Thoracic aorta (tissue), 2 donors: ENCODE data around the gene FCMR. TPM values are rescaled to one million over a fixed set of nuclear protein-coding genes. Genes with fewer than 3 reads are reported as not detected.

Experiments
- ATAC-seq: fragments of 150-250 bp; one replicate; pipeline ENCODE4 v1.8.0; 2017; ENCODE audit warnings: low read depth; ENCODE audit not compliant: insufficient number of reproducible peaks, low FRiP score
- DNase-seq: peaks from one replicate; pipeline ENCODE4 v3.0.0-alpha.2; 2020; ENCODE audit warnings: low spot score
- H3K27ac ChIP-seq, 2 donors: fragments of 200-600 bp; sonication (generic); 1 replicate in 1 of 2; 2 replicates in 1 of 2; pipeline ENCODE4 v1.5.1; 2016; ENCODE audit warnings: mild to moderate bottlenecking in 2 of 2, moderate library complexity in 2 of 2
- H3K27me3 ChIP-seq: fragments of 200-600 bp; sonication (generic); replicated peaks from 2 replicates; pipeline ENCODE4 v1.6.0; 2016; ENCODE audit warnings: mild to moderate bottlenecking; ENCODE audit not compliant: insufficient read depth
- H3K36me3 ChIP-seq: fragments of 200-600 bp; sonication (generic); one replicate; pipeline ENCODE4 v1.5.1; 2016
- H3K4me1 ChIP-seq, 2 donors: fragments of 200-600 bp; sonication (generic); 1 replicate in 1 of 2; 2 replicates in 1 of 2; pipeline versions ENCODE4 v1.5.1 to v1.6.0; 2016; ENCODE audit warnings: low read depth in 2 of 2, mild to moderate bottlenecking in 1 of 2; ENCODE audit not compliant: control insufficient read depth in 1 of 2
- H3K4me3 ChIP-seq: fragments of 200-600 bp; sonication (generic); 2 replicates; pipeline ENCODE4 v1.5.1; 2016; ENCODE audit warnings: mild to moderate bottlenecking
- H3K9me3 ChIP-seq: fragments of 200-600 bp; sonication (generic); 2 replicates; pipeline ENCODE4 v1.5.1; 2016
- total RNA-seq, 2 donors: library from RNA; depleted of rRNA; stranded (reverse); fragments of >200 nt; gene quantifications; one replicate each; pipeline versions ENCODE4 v1.1.0 to v1.2.3, GENCODE V29; 2016
- TF ChIP-seq, protein P1 (sequence below): fragments of 200-600 bp; sonication (generic); IDR thresholded peaks from one replicate; pipeline ENCODE4 v1.5.1; 2019; ENCODE audit warnings: antibody characterized with exemption

Gene FCMR
- total RNA-seq, 2 donors from 2014 or later = 5.4 TPM; not detected in 1

- Histone ChIP-seq H3K27ac (no peak overlapping the region), H3K4me1 (no peaks in the 10 kb centered on the region), H3K27me3 (no peaks in the 10 kb centered on the region), H3K36me3 (no peaks in the 10 kb centered on the region), H3K4me3 (no peak overlapping the region), H3K9me3 (peaks cover 3% of the 10 kb centered on the region)
- no peak for DNase-seq
- no peak for ATAC-seq
- TF ChIP-seq, protein P1, sequence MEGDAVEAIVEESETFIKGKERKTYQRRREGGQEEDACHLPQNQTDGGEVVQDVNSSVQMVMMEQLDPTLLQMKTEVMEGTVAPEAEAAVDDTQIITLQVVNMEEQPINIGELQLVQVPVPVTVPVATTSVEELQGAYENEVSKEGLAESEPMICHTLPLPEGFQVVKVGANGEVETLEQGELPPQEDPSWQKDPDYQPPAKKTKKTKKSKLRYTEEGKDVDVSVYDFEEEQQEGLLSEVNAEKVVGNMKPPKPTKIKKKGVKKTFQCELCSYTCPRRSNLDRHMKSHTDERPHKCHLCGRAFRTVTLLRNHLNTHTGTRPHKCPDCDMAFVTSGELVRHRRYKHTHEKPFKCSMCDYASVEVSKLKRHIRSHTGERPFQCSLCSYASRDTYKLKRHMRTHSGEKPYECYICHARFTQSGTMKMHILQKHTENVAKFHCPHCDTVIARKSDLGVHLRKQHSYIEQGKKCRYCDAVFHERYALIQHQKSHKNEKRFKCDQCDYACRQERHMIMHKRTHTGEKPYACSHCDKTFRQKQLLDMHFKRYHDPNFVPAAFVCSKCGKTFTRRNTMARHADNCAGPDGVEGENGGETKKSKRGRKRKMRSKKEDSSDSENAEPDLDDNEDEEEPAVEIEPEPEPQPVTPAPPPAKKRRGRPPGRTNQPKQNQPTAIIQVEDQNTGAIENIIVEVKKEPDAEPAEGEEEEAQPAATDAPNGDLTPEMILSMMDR = no peak
These were observed 37.9 kb downstream of the FCMR start for GRCh38 chr1:206883876-206884275.

DNA sequence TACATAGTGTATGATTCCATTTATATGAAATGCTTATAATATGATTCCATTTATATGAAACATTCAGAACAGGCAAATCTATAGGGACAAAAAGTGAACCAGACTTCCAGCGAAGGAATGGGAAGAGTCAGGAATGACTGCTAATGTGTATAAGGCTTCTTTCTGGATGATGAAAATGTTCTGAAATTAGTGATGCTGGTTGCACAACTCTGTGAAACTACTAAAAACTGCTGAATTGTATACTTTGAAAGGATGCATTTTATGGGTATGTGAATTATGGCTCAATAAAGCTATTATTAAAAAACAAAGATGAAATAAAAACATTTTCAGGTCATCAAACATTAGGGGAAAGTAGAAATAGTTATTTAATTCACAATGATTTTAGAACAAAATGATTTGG is 38.6 kb downstream of the FCMR start:
- H3K36me3 ChIP-seq = no peaks in the 10 kb centered on the region
- no peaks in the 10 kb centered on the region for H3K4me1 ChIP-seq
- ATAC-seq (no peak), DNase-seq (no peak)
- peaks cover 9% of the 10 kb centered on the region for H3K9me3 ChIP-seq
- no peak overlapping the region for H3K4me3 ChIP-seq
- H3K27me3 ChIP-seq = no peaks in the 10 kb centered on the region
- TF ChIP-seq, protein P1 = no peak
- no peak overlapping the region for H3K27ac ChIP-seq

- H3K27ac ChIP-seq = no peak overlapping the region
- H3K4me1 ChIP-seq = no peaks in the 10 kb centered on the region
- no peaks in the 10 kb centered on the region for H3K36me3 ChIP-seq
- no peaks in the 10 kb centered on the region for H3K27me3 ChIP-seq
- no peak overlapping the region for H3K4me3 ChIP-seq
- ATAC-seq (no peak), DNase-seq (no peak)
- TF ChIP-seq, protein P1 = no peak
- H3K9me3 ChIP-seq = peaks cover 13% of the 10 kb centered on the region
These were observed 39.2 kb downstream of the FCMR start for GRCh38 chr1:206882555-206882954.

DNA sequence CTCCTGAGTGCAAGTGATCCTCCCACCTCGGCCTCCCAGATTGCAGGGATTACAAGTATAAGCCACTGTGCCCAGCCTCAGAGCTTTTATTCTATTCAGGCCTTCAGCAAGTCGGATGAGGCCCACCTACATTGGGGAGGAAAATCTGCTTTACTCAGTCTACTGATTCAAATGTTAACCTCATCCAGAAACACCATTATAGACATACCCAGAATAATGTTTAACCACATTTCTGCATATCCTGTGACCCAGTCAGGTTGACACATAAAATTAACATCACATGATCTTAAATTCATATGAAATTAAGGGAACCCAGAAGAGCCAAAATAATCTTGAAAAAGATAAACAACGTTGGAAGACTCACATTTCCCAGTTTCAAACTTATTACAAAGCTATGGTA is 41.4 kb downstream of the FCMR start:
- DNase-seq (no peak), ATAC-seq (no peak)
- Histone ChIP-seq H3K9me3 (peaks cover 14% of the 10 kb centered on the region), H3K4me1 (no peaks in the 10 kb centered on the region), H3K27ac (no peak overlapping the region), H3K36me3 (no peaks in the 10 kb centered on the region), H3K4me3 (no peak overlapping the region), H3K27me3 (no peaks in the 10 kb centered on the region)
- TF ChIP-seq, protein P1 = no peak

GRCh38 chr1:206878456-206878855 is 43.3 kb downstream of the FCMR start:
- H3K27ac ChIP-seq = no peak overlapping the region
- DNase-seq = no peak
- no peak overlapping the region for H3K4me3 ChIP-seq
- H3K9me3 ChIP-seq = peaks cover 14% of the 10 kb centered on the region
- ATAC-seq = no peak
- no peaks in the 10 kb centered on the region for H3K4me1 ChIP-seq
- H3K36me3 ChIP-seq = no peaks in the 10 kb centered on the region
- TF ChIP-seq, protein P1 = no peak
- H3K27me3 ChIP-seq = no peaks in the 10 kb centered on the region
